ENCODE results near the gene GRK7.
"Not testable (repeated sequence)": the region's sequence is repeated elsewhere in the genome, so short reads cannot be mapped to it uniquely, and the experiment has no call there.

GRK7 gene

GRCh38 chr3:141782386-141782932 is 19.3 kb downstream of the GRK7 start:
- no peak overlapping the region for H3K4me3 ChIP-seq (ENCODE audit: low read length)
- no peak; the same call in 1 of the 2 replicates for TF ChIP-seq CTCF (conservative IDR thresholded peaks at IDR 0.05; ENCODE audit: low read length)
- DNase-seq (ENCODE audit: low read depth): no peak

GRCh38 chr3:141783632-141784031 is 20.4 kb downstream of the GRK7 start:
- no peak for TF ChIP-seq CTCF (conservative IDR thresholded peaks at IDR 0.05; ENCODE audit: low read length)
- no peak overlapping the region for H3K4me3 ChIP-seq (ENCODE audit: low read length)
- no peak for DNase-seq (ENCODE audit: low read depth)

- no peak for TF ChIP-seq CTCF (conservative IDR thresholded peaks at IDR 0.05; ENCODE audit: low read length)
- no peak overlapping the region for H3K4me3 ChIP-seq (ENCODE audit: low read length)
- DNase-seq (ENCODE audit: low read depth): no peak
Measured at GRCh38 chr3:141784096-141784495, 20.9 kb downstream of the GRK7 start.

- H3K4me3 ChIP-seq (ENCODE audit: low read length): no peak overlapping the region
- no peak for TF ChIP-seq CTCF (conservative IDR thresholded peaks at IDR 0.05; ENCODE audit: low read length)
- no peak for DNase-seq (ENCODE audit: low read depth)
Measured at GRCh38 chr3:141784531-141784930, 21.3 kb downstream of the GRK7 start.

- no peak overlapping the region for H3K4me3 ChIP-seq (ENCODE audit: low read length)
- TF ChIP-seq CTCF (conservative IDR thresholded peaks at IDR 0.05; ENCODE audit: low read length): no peak
- no peak for DNase-seq (ENCODE audit: low read depth)
Measured at GRCh38 chr3:141788149-141788548, 24.9 kb downstream of the GRK7 start.

GRCh38 chr3:141788750-141789149 is 25.5 kb downstream of the GRK7 start:
- not testable (repeated sequence) for H3K4me3 ChIP-seq (ENCODE audit: low read length); DNase-seq (ENCODE audit: low read depth)

GRCh38 chr3:141789281-141789680 is 26.1 kb downstream of the GRK7 start:
- no peak for DNase-seq (ENCODE audit: low read depth)
- no peak overlapping the region for H3K4me3 ChIP-seq (ENCODE audit: low read length)
- no peak for TF ChIP-seq CTCF (conservative IDR thresholded peaks at IDR 0.05; ENCODE audit: low read length)

- DNase-seq (ENCODE audit: low read depth): no peak
- no peak for TF ChIP-seq CTCF (conservative IDR thresholded peaks at IDR 0.05; ENCODE audit: low read length)
- no peak overlapping the region for H3K4me3 ChIP-seq (ENCODE audit: low read length)
Measured at GRCh38 chr3:141790171-141790570, 27.0 kb downstream of the GRK7 start.

Measured in AG10803 (cell line).